K562 (cell line): ENCODE data around the gene MACF1. TPM values are rescaled to one million over a fixed set of nuclear protein-coding genes. Genes with fewer than 3 reads are reported as not detected.
A peak's percentile ranks its signal among the peaks of the same experiment; 100 is the strongest.

ENCODE experiments used
- ATAC-seq: fragments of 200-7000 bp; cut with Tn5 transposase; 3 replicates; pipeline ENCODE4 v1.9.1; 2020; ENCODE audit warnings: moderate library complexity
- BruUV-seq: library from RNA; stranded (reverse); fragments of 400-500 nt; replicated peaks from 2 replicates; lab custom pipeline; 2021; lab: Mats Ljungman, UMichigan
- CTCF ChIA-PET: fragments of 300-600 bp; formaldehyde crosslinking; extraction: SDS; loops from one replicate; lab custom pipeline; 2021; ENCODE audit warnings: low intra/inter-chr PET ratio; lab: Yijun Ruan, JAX
- POLR2A ChIA-PET: fragments of 300-600, 350-650 bp; sonication (Branson Sonifier 250); formaldehyde crosslinking; extraction: SDS; loops from one replicate; lab custom pipeline; 2021; ENCODE audit warnings: antibody characterized with exemption, inconsistent platforms; lab: Yijun Ruan, JAX
- DNase-seq, 4 experiments: peaks; one replicate each; pipeline versions ENCODE4 v3.0.0 to v3.0.0-alpha.2; 2011 to 2018; ENCODE audit warnings: low spot score in 3 of 4, mixed read lengths in 3 of 4; ENCODE audit errors: extremely low read depth in 1 of 4
- FAIRE-seq: peaks from 2 replicates; lab custom pipeline; 2011; peaks lifted over from hg19 to GRCh38; lab: Jason Lieb, UNC
- H2AFZ ChIP-seq: 2 replicates; pipeline ENCODE4 v1.6.0; 2011; ENCODE audit warnings: low read depth, low read length, control low read depth, inconsistent platforms
- H3K27ac ChIP-seq: fragments of 200-600 bp; 3 replicates; pipeline ENCODE4 v1.8.0; 2011; ENCODE audit warnings: low read depth, mild to moderate bottlenecking, control low read depth, inconsistent platforms, low read length, moderate library complexity, mixed read lengths; ENCODE audit errors: extremely low read depth
- H3K27me3 ChIP-seq, 2 experiments: fragments of 300-600 bp in 1 of 2; 2 replicates in 1 of 2; 3 replicates in 1 of 2; pipeline versions ENCODE4 v1.6.0 to v1.8.0; 2011; ENCODE audit warnings: inconsistent platforms in 2 of 2, low read length in 2 of 2, mild to moderate bottlenecking in 1 of 2, mixed read lengths in 1 of 2, moderate library complexity in 1 of 2; ENCODE audit not compliant: control insufficient read depth in 2 of 2, insufficient read depth in 2 of 2
- H3K36me3 ChIP-seq: fragments of 300-600 bp; 3 replicates; pipeline ENCODE4 v1.8.0; 2011; ENCODE audit warnings: mild to moderate bottlenecking, low read length, inconsistent platforms; ENCODE audit not compliant: control insufficient read depth, insufficient read depth
- H3K4me1 ChIP-seq, 2 experiments: fragments of 200-600 bp in 1 of 2; replicated peaks in 1 of 2; 2 replicates in 1 of 2; 3 replicates in 1 of 2; pipeline versions ENCODE4 v1.5.1 to v1.8.0; 2011; ENCODE audit warnings: inconsistent platforms in 2 of 2, low read length in 2 of 2, mild to moderate bottlenecking in 1 of 2, mixed read lengths in 1 of 2, moderate library complexity in 1 of 2; ENCODE audit not compliant: control insufficient read depth in 2 of 2, insufficient read depth in 2 of 2
- H3K4me2 ChIP-seq: 2 replicates; pipeline ENCODE4 v1.6.1; 2011; ENCODE audit warnings: low read length, control low read depth, inconsistent platforms, mixed read lengths; ENCODE audit not compliant: insufficient read depth
- H3K4me3 ChIP-seq: fragments of 200-600 bp; sonication (generic), shearing (Covaris generic); 2 replicates; pipeline ENCODE4 v1.5.1; 2016; ENCODE audit warnings: control low read depth, inconsistent platforms
- H3K79me2 ChIP-seq: fragments of 200-600 bp; 3 replicates; pipeline ENCODE4 v1.8.0; 2011; ENCODE audit warnings: low read length, inconsistent platforms; ENCODE audit not compliant: control insufficient read depth, insufficient read depth
- H3K9ac ChIP-seq, 2 experiments: 2 replicates each; pipeline versions ENCODE4 v1.6.0 to v1.6.1; 2011; ENCODE audit warnings: low read depth in 2 of 2, low read length in 2 of 2, control low read depth in 1 of 2, inconsistent platforms in 1 of 2, mild to moderate bottlenecking in 1 of 2, mixed read lengths in 1 of 2; ENCODE audit not compliant: insufficient read depth in 1 of 2
- H3K9me1 ChIP-seq: one replicate; pipeline ENCODE4 v1.6.0; 2011; ENCODE audit warnings: inconsistent platforms, mild to moderate bottlenecking, low read length, moderate library complexity; ENCODE audit not compliant: control insufficient read depth, insufficient read depth
- H3K9me3 ChIP-seq: replicated peaks from 2 replicates; pipeline ENCODE4 v1.5.1; 2011; ENCODE audit warnings: low read depth, low read length, inconsistent platforms; ENCODE audit not compliant: control insufficient read depth, insufficient read depth
- H4K20me1 ChIP-seq: replicated peaks from 2 replicates; pipeline ENCODE4 v1.6.1; 2011; ENCODE audit warnings: low read length, inconsistent platforms, mixed read lengths; ENCODE audit not compliant: control insufficient read depth, insufficient read depth
- HOXB6 ChIP-seq: fragments of 250-450 bp; sonication (Bioruptor Pico); IDR thresholded peaks from 2 replicates; pipeline ENCODE4 v1.5.1; 2022; ENCODE audit warnings: mild to moderate bottlenecking, borderline replicate concordance
- MTA2 ChIP-seq: fragments of 450-650 bp; IDR thresholded peaks from 2 replicates; pipeline ENCODE4 v1.6.1; 2016; ENCODE audit warnings: low read depth
- MTA3 ChIP-seq: fragments of 450-650 bp; formaldehyde crosslinking; IDR thresholded peaks from 2 replicates; pipeline ENCODE4 v1.6.1; 2017; ENCODE audit warnings: mild to moderate bottlenecking, borderline replicate concordance
- POLR2AphosphoS5 ChIP-seq: IDR thresholded peaks from 2 replicates; pipeline ENCODE4 v1.6.1; 2011; ENCODE audit warnings: mild to moderate bottlenecking, low read depth, low read length, moderate library complexity; ENCODE audit not compliant: control insufficient read depth, insufficient read depth
- RBFOX2 ChIP-seq: fragments of 200-400 bp; formaldehyde crosslinking; IDR thresholded peaks from 2 replicates; pipeline ENCODE4 v1.6.1; 2017; ENCODE audit warnings: low read depth, mild to moderate bottlenecking, low read length, moderate library complexity
- TEAD1 ChIP-seq, 2 experiments: fragments of 450-650 bp in 1 of 2; sonication (generic) in 1 of 2; formaldehyde crosslinking; IDR thresholded peaks; 2 replicates each; pipeline versions ENCODE4 v1.4.0 to v1.8.0; 2020 to 2022; ENCODE audit warnings: mild to moderate bottlenecking in 2 of 2, missing genetic modification reagents in 1 of 2
- ZZZ3 ChIP-seq: fragments of 450-650 bp; IDR thresholded peaks from 2 replicates; pipeline ENCODE4 v1.6.1; 2016; ENCODE audit warnings: antibody characterized with exemption, mild to moderate bottlenecking, moderate library complexity
- WGBS: fragments of 100-300 bp; shearing (Covaris generic); methylation state at CpG from one replicate; pipeline ENCODE4 v1.1.6; 2016; ENCODE audit warnings: low coverage, mixed read lengths; ENCODE audit not compliant: insufficient coverage; ENCODE audit errors: missing lambda C conversion rate; 5-methylcytosine and 5-hydroxymethylcytosine counted together
- in situ Hi-C: fragments of 300-500 bp; cut with MboI; formaldehyde crosslinking; loops from 4 replicates; pipeline ENCODE4 v1.15.0; 2018; ENCODE audit warnings: inconsistent platforms, mixed read lengths
- intact Hi-C: fragments of 100-400 bp; cut with micrococcal nuclease; formaldehyde crosslinking; loops from 2 replicates; pipeline ENCODE4 v1.14.2; 2022
- polyA plus RNA-seq, 8 experiments: library from polyadenylated mRNA; depleted of rRNA in 4 of 8; stranded (reverse) in 5 of 8; unstranded in 3 of 8; fragments of >200 nt; fragmentation: Nextera tagmentation in 2 of 8; fragmentation: Illumina TruSeq in 1 of 8; extraction: Ambion mirVana in 2 of 8; extraction: Trizol in 1 of 8; gene quantifications; 2 replicates each; pipeline versions ENCODE4 v1.2.1 to v1.2.3, GENCODE V29; 2011 to 2014; ENCODE audit warnings: inconsistent platforms in 1 of 8, missing spikeins in 1 of 8
- total RNA-seq, 7 experiments: library from RNA; depleted of rRNA in 6 of 7; stranded (reverse); fragments of >200 nt in 6 of 7; fragmentation: Illumina TruSeq in 2 of 7; extraction: Trizol in 2 of 7; gene quantifications; 2 replicates each; pipeline versions ENCODE4 v1.2.1 to v1.2.3, GENCODE V29; 2011 to 2021; ENCODE audit warnings: low replicate concordance in 1 of 7
- TF ChIP-seq, protein P1 (sequence below): fragments of 250-450 bp; sonication (Bioruptor Pico); IDR thresholded peaks from 2 replicates; pipeline ENCODE4 v1.5.0; 2021
- TF ChIP-seq, protein P2 (sequence below), 2 experiments: fragments of 450-650 bp in 1 of 2; sonication (generic) in 1 of 2; formaldehyde crosslinking in 1 of 2; IDR thresholded peaks; 2 replicates each; pipeline versions ENCODE4 v1.7.1 to v1.9.0; 2016 to 2022; ENCODE audit warnings: inconsistent platforms in 1 of 2, mild to moderate bottlenecking in 1 of 2, missing genetic modification reagents in 1 of 2

Gene MACF1
- total and polyA plus RNA-seq, 9 of the 15 experiments (the other 6 are each of a cell fraction or from before 2014, with no cell fraction given), result 13.2 to 232 (median 112) TPM

DNA sequence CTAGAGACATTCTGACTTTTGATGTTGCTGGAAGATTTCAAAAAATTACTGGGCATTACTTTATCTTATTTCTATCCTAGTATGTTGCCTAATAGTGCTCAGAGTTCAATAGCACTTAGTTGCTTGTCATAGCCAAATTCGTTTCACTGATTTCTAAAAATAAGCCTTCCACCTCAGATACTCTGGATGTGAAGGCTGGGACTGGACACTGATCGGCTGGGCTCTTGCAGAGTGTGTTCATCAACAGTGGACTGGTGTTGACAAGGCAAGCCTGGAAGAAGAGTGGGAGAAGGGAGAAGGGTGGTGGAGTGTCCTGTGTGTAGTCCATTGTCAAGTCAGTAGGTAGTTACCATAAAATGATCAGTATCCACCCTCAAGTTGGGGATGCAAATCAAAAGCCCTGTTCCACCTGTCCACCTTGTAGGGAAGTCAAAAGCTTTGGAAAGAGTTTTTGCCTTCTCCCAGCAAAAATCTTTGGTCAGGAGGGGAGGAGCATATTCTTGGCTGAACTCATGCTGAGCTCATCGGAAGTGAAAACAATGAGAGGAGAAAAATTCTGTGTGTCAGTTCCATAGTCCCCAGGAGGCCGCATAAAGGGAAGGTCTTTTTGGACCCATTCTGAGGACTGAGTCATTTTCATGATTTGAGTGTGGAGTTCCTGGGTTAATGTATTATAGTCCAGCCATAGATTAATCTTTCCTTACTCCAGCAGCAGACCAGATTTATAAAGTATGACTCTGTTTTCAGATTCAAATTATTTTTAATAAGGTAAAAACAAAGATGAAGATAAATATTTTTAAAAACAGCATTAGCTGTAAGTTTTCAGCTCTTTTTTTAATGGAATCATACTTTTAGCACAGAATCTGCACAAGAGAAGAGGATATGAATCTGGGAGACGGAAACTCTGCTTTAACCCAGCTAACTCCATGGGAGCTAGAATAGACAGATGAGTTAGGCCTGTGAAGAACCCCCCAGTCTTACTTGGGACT is 187.5 kb downstream of the MACF1 start:
- intact Hi-C loops, result loop anchor here (2.0 kb wide), 1 partner anchor 17 kb away; no protein-coding TSS in a partner anchor
- H3K4me2 ChIP-seq, result peak overlapping the region; percentile 70
- TF ChIP-seq, protein P1, sequence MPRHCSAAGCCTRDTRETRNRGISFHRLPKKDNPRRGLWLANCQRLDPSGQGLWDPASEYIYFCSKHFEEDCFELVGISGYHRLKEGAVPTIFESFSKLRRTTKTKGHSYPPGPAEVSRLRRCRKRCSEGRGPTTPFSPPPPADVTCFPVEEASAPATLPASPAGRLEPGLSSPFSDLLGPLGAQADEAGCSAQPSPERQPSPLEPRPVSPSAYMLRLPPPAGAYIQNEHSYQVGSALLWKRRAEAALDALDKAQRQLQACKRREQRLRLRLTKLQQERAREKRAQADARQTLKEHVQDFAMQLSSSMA (CRISPR knock-in tag), result no peak
- no peak for TF ChIP-seq HOXB6 (CRISPR knock-in tag)
- TF ChIP-seq POLR2AphosphoS5, result 0 out of 2 replicates have a peak, but pooled peaks have one; percentile 20
- 0 out of 2 replicates have a peak, but pooled peaks have one; percentile 28 for TF ChIP-seq MTA3
- no peak for TF ChIP-seq RBFOX2
- TF ChIP-seq, protein P2, sequence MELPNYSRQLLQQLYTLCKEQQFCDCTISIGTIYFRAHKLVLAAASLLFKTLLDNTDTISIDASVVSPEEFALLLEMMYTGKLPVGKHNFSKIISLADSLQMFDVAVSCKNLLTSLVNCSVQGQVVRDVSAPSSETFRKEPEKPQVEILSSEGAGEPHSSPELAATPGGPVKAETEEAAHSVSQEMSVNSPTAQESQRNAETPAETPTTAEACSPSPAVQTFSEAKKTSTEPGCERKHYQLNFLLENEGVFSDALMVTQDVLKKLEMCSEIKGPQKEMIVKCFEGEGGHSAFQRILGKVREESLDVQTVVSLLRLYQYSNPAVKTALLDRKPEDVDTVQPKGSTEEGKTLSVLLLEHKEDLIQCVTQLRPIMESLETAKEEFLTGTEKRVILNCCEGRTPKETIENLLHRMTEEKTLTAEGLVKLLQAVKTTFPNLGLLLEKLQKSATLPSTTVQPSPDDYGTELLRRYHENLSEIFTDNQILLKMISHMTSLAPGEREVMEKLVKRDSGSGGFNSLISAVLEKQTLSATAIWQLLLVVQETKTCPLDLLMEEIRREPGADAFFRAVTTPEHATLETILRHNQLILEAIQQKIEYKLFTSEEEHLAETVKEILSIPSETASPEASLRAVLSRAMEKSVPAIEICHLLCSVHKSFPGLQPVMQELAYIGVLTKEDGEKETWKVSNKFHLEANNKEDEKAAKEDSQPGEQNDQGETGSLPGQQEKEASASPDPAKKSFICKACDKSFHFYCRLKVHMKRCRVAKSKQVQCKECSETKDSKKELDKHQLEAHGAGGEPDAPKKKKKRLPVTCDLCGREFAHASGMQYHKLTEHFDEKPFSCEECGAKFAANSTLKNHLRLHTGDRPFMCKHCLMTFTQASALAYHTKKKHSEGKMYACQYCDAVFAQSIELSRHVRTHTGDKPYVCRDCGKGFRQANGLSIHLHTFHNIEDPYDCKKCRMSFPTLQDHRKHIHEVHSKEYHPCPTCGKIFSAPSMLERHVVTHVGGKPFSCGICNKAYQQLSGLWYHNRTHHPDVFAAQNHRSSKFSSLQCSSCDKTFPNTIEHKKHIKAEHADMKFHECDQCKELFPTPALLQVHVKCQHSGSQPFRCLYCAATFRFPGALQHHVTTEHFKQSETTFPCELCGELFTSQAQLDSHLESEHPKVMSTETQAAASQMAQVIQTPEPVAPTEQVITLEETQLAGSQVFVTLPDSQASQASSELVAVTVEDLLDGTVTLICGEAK (IDR thresholded peaks at IDR 0.05), result peak; percentile 93
- TF ChIP-seq, protein P2 (CRISPR knock-in tag; IDR thresholded peaks at IDR 0.05), result no peak
- no peak for TF ChIP-seq ZZZ3
- 0 out of 2 replicates have a peak, but pooled peaks have one; percentile 8 for TF ChIP-seq MTA2
- TF ChIP-seq TEAD1 (CRISPR knock-in tag; IDR thresholded peaks at IDR 0.05), result peak in 1 of 2 experiments; percentile 54; a peak in 1 of 4 replicates

More for the DNA sequence above, 187.5 kb downstream of the MACF1 start:
- WGBS, result 23% methylated on average over 5 of the region's 5 CpGs
- in situ Hi-C loops, result no loop called here
- FAIRE-seq (peak; percentile 70), DNase-seq (peak in 3 of 4 experiments; percentile 27 to 82 (median 78)), ATAC-seq (peak; percentile 81)
- no peaks in the 10 kb centered on the region for H3K9me3 ChIP-seq
- peak overlapping the region; percentile 1 to 47; a peak in 3 of 4 replicates for H3K9ac ChIP-seq
- POLR2A ChIA-PET, result interaction anchor here (0.6 to 1.6 kb wide), 14 partner anchors 9 to 547 kb away, joined by 3 to 17 read pairs (median 4); no protein-coding TSS in a partner anchor
- no peaks in the 10 kb centered on the region for H4K20me1 ChIP-seq
- H3K4me3 ChIP-seq, result no peak overlapping the region
- H3K79me2 ChIP-seq, result peaks cover 90% of the 10 kb centered on the region
- H2AFZ ChIP-seq, result peak overlapping the region; percentile 59
- H3K9me1 ChIP-seq, result no peaks in the 10 kb centered on the region
- H3K36me3 ChIP-seq, result peaks cover 39% of the 10 kb centered on the region
- peaks cover 32 to 78% of the 10 kb centered on the region in 2 experiments for H3K4me1 ChIP-seq
- no peaks in the 10 kb centered on the region for H3K27me3 ChIP-seq
- CTCF ChIA-PET, result no interaction called here
- peak overlapping the region; percentile 81 for H3K27ac ChIP-seq
- BruUV-seq, result TSS peak; percentile 86
